ENCODE data around the gene METTL25B. TPM values are rescaled to one million over a fixed set of nuclear protein-coding genes. Genes with fewer than 3 reads are reported as not detected.

Gene METTL25B
- polyA plus RNA-seq, 3 donors: 34.4 to 47.3 (median 35.6) TPM

DNA sequence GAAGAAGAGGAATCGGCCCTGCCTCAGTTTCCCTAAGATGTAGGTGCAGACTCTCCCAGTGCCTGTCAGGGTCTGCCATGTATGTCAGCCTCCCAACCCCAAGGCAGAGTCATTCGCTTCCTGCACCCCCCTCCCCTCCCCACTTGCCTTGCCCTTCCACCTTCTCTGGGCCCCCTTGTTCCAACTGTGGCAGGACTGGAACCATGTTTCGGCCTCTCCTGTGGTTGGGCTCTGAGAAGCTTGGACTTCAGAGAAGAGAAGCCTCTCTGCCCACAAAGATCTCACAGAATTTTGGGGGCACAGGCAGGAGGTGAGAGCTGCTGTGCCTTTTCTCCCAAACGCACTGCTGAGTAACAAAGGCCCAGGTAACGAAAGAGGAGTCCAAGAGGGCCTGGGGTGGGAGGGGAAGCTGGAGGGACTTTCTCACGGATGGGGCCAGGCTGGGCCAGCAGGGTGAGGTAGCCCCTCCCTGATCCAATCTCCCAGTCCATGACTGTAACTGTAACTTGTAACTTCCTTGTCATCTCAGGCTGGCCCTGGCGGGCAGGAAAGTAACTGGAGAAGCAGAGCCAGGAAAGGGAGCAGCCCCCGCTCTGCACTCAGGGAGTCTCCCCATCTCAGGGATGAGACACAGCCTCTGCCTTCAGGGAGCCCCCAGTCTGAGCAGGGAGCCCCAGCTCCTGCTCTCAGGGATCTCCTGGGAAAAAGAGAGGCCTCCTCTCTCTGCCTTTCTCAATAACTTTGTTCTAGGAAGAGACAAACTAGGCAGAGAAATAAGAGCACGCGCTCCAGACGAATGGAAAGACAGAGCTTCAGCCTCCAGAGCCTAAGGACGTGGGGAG is 34.2 kb upstream of the METTL25B start:
- no peak for DNase-seq (ENCODE audit: extremely low read depth in 1 of 11, low read depth in 9 of 11, low spot score in 4 of 11)

DNA sequence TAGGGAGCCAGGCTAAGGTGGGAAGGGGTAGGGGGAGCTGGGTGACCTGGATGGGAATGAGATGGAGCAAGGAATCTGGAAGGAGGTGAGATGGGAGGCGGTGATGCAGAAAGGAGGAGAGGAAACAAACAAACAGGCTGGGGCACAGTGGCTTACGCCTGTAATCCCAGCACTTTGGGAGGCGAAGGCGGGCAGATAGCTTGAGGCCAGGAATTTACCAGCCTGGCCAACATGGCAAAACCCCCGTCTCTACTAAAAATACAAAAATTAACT is 33.6 kb upstream of the METTL25B start:
- no peak for DNase-seq (ENCODE audit: extremely low read depth in 1 of 11, low read depth in 9 of 11, low spot score in 4 of 11)

DNA sequence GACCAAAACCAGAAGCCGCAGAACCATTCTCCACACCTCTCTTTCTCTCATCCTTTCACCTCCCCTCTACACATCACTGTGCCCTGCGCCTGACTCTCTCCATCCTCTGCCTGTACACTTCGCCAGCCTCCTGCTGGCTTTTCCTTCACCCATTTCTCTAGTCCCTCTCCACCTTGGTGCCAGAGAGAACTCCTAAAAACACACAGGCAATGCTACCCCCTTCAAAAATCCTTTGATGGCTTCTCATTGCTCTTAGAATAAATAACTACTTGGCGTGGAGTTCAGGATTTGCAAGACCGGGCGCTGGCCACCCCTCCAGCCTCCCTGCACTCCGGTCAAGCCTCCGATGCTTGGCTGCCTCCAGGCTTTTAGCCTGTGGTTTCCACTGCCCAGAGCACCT is 31.5 kb upstream of the METTL25B start:
- DNase-seq (ENCODE audit: extremely low read depth in 1 of 11, low read depth in 9 of 11, low spot score in 4 of 11): no peak

DNA sequence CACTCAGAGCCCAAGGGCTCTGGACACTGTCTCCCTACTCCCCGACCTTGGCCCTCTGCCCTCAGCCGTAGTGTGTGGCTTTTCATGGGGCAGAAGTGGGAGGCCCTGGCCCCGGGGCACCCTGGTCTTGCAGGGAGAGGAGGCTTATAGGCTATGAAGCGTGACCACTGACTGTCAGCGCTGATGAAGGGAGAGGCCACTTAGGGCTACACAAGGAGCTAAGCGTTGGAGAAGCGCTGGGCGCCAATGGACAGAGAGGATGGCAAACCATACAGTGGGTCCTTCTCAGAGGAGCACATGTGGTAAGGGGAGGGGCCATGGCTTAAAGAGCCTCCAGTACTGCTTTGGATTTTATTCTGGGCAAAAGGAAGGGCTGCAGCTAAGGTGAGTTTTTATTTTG is 30.8 kb upstream of the METTL25B start:
- no peak for DNase-seq (ENCODE audit: extremely low read depth in 1 of 11, low read depth in 9 of 11, low spot score in 4 of 11)

DNA sequence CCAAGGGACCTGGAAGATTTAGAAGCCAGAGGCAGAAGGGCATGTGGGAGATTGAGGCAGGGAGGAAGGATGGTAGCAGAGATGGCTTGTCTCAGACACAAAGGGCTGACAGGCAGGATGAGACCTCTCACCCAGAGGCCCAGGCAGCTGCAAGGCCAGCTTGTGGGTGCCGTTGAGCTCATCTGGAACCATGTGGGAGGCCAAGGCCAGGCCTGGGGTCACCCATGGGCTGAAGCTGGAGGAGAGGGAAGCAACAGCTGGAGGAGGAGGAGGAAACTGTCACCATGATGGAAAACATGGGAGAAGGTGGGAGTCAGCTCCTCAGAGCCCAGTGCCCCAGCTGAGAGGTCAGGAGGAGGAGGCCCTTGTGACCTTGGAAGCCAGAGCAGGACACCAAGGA is 29.3 kb upstream of the METTL25B start:
- DNase-seq (ENCODE audit: extremely low read depth in 1 of 11, low read depth in 9 of 11, low spot score in 4 of 11): no peak

DNA sequence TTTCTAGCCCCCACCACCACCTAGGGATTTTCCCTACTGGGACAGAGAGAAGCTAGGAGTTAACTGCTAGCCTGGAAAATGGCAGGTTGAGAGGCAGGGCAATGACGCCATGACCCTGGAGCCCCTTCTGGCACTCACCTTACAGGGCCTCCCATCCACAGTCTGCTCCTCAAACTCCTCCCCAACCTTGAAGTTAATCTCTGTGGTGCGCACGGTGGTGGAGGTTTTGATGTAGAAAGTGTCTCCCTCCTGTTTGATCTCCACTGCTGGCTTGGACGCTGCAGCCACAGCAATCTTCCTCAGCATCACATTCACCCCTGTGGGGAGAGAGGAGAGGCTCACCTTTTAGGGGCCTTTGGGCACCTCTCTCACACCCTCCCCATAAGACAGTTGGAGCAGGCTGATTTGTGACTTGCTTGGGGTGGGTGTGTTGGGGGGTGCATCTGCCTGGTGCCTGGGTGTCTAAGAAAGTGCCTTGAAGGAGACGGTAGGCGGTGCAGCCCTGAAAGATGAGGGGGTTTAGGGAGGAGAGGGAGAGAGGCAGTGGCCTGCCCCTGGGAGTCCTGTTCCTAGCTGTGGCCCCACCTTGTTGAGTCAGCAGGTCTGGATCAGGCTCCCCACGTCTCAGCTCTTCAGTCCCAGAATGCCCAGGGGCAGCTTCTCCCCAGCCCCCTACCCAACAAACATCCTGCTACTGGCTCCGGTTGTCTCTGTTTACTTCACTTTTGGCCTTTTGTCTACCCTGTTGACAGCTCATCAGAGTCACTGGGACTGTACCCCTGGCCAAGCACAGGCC is 27.3 kb upstream of the METTL25B start:
- DNase-seq (ENCODE audit: extremely low read depth in 1 of 11, low read depth in 9 of 11, low spot score in 4 of 11): no peak

DNA sequence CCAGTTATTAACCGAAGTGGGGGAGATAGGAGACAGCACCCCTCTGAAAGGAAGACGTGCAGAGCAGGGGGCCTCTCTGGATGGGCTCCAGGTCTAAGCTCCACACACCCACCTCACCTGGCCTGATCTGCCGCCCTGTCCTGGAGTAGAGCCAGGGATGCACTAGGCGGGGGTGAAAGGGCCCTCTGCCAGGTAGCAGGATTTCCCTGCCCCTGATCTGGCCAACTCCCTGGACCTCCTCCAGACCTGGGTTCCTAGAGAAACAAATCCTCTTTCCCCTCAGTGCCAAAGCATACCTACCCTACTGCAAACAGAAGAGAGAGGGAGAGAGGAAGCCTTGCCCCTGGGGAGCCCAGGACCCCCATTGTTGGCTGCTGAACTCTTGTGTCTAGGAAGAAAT is 24.9 kb upstream of the METTL25B start:
- no peak for DNase-seq (ENCODE audit: extremely low read depth in 1 of 11, low read depth in 9 of 11, low spot score in 4 of 11)

DNA sequence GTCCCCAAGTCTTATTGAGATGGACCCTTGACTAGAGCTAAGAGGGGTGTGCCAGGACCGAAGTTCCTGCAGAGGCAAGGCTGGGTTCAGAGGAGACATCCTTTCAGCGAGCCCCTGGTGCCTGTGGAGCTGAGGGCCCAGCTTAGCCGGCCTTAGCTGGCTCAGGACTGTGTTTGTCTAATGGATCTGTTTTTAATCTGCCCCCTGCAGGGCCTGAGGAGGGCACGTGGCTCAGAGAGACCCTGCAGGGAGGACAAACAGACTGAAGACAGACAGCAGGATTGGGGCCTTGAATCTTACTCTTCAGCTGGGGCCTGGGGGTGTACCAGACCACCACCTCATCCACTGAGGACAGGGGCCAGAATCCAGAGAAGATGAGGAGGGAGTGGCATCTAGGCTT is 24.5 kb upstream of the METTL25B start:
- no peak for DNase-seq (ENCODE audit: extremely low read depth in 1 of 11, low read depth in 9 of 11, low spot score in 4 of 11)

DNA sequence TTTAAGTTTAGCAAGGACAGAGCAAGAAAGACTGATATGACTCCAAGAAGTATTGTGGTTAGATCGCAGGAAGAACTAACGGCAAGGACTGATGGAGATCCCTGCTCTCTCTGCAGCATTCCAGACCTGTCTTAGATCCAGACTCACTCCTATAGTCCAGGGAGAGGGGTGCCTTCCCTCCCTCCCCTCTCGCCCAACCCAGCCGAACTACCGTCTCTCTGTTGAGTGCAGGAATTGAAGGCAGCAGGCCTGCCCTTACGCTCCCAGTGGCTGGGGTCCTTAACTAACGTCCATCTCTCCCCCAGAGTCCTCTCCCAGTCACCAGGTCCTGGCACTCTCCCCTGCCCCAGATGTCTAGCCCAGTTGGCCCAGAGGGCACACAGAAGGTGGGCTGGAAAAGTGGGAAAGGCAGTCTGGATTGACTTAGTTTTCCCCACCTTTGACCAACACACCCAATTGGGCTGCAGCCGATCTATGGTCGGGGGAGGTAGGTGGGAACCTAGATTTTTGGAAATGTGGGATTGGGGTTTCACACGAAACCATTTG is 24.0 kb upstream of the METTL25B start:
- DNase-seq (ENCODE audit: extremely low read depth in 1 of 11, low read depth in 9 of 11, low spot score in 4 of 11): no peak

DNA sequence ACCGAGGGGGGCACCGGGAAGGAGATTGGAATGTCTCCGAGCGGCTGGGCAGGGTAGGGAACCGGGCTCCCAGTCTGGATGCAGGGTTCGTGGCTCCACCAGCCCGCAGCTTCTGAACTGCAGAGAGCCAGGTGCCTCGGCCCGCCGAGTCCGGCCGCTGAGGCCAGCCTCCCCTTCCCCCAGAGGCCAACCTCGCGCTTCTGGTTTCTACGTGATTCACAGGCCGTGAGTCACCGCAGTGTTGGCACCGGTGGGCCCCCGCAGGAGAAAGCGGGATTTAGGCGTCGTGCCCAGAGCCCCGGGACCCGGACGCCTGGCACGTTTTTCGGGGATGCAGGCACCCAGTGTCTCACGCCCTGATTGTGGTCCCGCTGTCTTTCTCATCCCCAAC is 23.3 kb upstream of the METTL25B start:
- no peak for DNase-seq (ENCODE audit: extremely low read depth in 1 of 11, low read depth in 9 of 11, low spot score in 4 of 11)

DNA sequence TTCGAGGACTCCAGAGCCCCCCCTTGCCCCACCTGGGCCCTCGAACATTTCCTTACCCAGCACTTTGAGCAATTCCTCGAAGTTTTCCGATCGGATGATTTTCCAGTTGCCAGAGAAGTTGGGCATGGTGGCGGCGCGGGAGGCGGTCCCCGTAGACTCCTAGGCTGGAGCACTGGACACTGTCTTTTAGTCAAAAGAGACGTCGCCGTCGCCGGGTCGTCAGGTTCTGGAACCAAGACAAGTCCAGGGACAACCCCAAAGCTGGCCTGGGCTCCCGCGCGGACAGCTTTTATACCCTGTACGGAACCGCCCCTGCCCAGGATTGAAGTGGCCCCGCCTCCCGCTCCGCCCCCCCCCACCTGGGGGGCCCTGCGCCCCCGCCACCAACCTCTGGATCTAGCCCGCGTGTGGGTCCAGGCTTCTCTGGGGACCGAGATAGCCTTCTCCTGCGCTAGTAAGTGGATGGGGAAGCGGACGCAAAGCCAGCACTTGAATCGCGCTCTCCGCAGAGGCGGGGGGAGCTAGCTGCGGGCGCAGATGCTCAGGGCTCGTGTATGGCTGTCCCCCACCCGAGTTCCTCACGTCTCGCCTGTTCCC is 22.9 kb upstream of the METTL25B start, which contains the start of gene CRABP2:
TSS of gene CRABP2 (minus strand) at position 263 of the 597 bp plus-strand sequence. CDS start at position 126, 137 bp downstream.
- DNase-seq (ENCODE audit: extremely low read depth in 1 of 11, low read depth in 9 of 11, low spot score in 4 of 11): no peak

DNA sequence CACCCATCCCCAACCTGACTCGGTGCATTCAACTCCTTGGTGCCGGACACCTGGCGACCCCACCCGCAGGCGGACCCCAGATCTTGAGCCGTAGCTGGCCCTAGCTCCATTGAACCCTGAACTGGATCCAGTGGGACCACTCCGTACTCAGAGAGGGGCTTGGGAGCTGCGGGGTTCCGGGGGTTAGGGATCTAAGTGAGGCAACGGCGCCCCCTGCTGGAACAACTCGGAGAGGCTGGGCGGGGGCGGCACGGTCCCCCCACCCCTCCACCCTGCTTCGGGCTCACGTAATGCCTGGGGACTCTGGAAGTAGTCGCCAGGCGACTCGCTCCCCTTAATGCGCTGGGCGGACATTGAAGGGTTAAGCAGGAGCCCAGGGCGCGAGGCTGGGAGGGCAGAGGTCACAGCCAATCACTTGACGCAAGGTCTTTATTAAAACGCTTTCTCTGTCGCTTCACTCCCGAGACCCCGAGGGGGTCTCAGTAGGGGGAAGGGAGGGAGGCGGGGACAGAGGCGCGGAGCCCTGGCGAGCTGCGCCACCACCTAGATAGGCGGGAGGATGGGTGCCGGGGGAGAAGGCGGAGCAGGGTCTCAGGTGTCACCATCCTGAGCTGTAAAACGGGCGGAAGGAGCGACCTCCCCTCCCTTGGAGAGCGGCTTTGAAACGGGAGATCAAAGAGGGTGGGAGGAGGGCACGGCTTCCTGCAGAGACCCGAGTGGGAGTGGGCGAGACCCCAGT is 22.2 kb upstream of the METTL25B start:
- DNase-seq (ENCODE audit: extremely low read depth in 1 of 11, low read depth in 9 of 11, low spot score in 4 of 11): peak in 6 of 11 donors; percentile 72 to 88 (median 82)

DNA sequence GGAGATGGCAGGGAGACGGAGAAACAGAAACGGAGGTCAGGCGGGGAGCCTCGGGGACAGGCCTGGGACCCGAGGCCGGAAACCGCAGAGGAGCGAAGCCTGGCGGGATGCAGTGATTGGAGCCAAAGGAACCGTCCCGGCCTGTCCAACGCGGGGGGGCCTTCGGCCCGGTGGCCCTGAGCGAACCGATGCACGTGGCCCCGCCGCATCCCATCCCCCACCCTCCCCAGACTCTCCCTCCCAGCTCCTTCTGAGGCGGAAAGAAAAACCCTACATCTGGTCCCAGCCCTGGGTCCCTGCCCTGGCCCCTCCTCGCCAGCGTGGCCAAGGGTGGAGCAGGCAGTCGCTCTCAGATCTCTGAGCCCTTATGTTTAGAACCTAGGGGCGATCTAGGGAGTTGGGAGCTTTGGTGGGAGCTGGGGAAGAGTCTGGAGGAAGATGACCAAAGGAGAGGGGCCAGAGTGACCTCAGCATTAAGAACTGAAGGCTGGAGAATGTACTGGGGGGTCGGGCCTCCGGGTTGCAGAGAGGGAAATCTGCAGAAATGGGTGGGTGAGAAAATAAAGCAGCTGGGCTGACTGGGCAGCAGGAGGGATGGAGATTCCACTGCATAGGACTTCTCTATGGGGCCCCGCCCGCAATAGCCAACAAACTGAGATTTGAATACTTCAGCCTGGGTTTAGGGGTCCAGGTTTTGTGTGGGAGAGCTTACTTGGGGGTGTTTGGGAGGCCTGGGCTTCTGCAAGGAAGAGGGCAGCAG is 21.4 kb upstream of the METTL25B start:
- no peak for DNase-seq (ENCODE audit: extremely low read depth in 1 of 11, low read depth in 9 of 11, low spot score in 4 of 11)

DNA sequence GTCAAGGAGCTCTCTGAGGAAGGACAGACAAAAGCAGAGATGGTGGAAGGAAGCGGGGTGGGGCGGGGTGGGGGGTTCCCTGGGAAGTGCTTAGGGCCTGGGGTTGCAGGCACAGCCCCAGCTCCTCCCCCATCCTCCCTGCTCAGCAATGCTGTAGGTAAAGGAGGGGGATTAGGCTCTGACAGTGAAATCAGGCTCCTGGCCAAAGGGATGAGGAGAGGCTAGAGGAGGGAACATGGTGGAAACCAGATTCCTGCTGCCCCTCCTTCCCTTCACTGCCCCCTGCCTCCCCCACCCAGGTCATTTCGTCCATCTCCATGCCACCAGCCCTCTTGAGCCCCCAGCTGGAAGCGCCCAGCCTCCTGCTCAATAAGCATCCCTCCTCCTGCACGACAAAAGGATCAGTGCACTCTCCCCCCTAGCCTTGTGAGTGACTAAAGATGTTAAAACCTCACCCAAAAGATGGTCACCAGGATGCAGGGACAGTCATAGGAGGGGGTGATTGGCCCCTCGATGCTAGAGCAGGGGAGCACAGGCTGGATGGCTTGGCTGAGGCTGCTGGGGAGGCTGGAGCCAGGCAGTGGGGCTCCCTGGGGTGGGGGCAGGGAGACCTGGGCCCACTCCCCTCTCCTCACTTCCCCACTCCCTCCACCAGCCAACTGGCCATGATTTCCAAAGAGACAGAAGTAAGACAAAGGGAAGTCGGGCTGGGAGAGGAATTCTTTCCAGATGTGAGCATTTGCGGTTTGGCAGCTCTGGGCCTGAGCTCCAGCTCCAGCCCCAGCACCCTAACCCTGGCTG is 20.7 kb upstream of the METTL25B start:
- DNase-seq (ENCODE audit: extremely low read depth in 1 of 11, low read depth in 9 of 11, low spot score in 4 of 11): no peak

DNA sequence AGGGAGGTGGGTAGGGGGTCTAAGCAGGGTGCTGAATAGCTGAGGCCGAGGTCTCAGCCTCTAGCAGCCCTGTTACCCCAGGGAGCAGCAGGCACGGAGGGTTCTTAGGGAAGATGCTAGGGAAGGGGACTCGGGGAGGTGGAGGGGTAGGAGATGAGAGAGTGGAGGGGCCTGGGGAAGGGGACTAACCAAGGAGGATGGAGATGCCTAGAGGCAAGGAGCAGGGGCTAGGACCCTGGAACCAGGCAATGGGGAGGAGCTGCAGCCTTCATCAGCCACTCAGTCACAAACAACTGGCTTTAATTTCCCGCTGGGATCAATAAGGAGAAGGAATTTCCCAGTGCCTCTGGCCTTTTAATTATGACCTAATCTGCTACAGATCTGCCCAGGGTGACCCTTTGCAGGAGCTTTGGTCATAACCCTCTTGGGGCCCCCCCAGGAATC is 20.0 kb upstream of the METTL25B start:
- no peak for DNase-seq (ENCODE audit: extremely low read depth in 1 of 11, low read depth in 9 of 11, low spot score in 4 of 11)

DNA sequence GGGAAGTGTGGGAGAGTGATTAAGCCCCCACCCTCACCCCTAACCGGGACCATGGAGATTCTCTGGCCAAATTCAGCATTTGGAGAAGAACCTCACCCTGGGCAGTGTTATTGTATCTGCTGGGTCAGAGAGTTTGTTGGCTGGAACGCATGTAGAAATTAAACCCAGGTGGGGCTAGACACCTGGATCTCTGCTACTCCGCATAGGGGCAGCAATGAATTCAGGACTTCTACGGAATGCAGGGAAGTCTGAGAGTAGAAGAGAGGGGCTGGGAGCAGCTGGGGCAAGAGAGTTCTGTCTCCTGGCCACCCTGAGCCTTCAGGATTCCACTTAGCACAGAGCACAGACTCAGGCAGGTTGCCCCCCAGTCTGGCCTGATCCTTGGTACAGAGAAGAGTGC is 19.2 kb upstream of the METTL25B start:
- no peak for DNase-seq (ENCODE audit: extremely low read depth in 1 of 11, low read depth in 9 of 11, low spot score in 4 of 11)

DNA sequence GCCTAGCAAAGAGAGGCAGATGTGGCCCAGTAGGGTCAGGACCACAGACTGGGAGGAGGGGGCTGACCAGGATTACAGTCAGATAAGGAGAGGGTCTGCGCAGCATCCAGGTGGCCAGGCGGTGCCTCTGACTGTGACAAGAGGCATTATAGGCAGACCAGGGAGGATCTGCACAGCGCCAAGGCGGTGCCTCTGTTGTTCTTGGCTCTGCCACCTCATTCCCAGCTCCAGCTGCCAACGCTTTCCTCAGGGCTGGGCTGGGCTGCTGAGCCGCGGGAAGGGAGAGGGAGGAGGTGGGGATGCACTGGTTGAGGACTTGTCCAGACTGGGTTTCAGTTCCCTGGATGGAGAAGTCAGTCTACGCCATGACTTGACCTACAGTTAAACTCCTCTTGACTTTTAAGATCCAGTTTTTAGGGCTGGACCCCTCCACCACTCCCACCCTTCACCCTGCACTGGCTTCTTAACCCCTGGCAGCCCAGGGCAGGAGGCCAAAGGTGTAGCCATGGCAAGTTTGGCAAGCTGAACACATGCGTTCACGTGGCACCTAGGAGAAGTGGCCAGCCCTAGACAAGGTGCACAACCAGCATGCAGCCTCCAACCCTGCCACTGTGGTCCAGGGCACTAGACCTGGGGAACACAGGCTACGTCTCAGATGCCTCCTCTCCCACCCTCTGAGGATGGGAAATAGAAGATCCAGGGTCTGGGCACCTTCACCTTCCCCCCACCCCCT is 18.3 kb upstream of the METTL25B start:
- no peak for DNase-seq (ENCODE audit: extremely low read depth in 1 of 11, low read depth in 9 of 11, low spot score in 4 of 11)
